GM18502 (cell line): ENCODE data around the gene B4GALT6.

Experiments used
- ATAC-seq: cut with Tn5 transposase; IDR thresholded peaks from one replicate; pipeline ENCODE4 v1.9.1; 2021; ENCODE audit warnings: mild to moderate bottlenecking; ENCODE audit not compliant: unreplicated experiment, poor library complexity

B4GALT6 gene

DNA sequence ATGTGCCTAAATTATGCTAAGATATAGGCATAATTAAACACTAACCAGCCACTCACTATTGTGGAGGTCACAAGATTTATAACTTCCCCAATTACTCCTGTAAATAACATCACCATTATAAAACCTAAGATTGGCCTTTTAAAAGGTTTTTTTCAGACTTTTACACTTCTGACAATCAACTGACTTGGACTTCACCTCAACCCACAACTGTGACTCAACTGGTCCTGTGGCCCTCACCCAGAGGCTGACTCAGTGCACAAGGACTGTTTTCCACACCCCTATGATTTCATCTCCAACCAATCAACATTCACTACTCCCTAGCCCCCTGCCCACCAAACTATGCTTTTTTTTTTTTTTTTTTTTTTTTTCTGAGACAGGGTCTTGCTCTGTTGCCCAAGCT, 81.1 kb downstream of the B4GALT6 start:
- no peak for ATAC-seq

DNA sequence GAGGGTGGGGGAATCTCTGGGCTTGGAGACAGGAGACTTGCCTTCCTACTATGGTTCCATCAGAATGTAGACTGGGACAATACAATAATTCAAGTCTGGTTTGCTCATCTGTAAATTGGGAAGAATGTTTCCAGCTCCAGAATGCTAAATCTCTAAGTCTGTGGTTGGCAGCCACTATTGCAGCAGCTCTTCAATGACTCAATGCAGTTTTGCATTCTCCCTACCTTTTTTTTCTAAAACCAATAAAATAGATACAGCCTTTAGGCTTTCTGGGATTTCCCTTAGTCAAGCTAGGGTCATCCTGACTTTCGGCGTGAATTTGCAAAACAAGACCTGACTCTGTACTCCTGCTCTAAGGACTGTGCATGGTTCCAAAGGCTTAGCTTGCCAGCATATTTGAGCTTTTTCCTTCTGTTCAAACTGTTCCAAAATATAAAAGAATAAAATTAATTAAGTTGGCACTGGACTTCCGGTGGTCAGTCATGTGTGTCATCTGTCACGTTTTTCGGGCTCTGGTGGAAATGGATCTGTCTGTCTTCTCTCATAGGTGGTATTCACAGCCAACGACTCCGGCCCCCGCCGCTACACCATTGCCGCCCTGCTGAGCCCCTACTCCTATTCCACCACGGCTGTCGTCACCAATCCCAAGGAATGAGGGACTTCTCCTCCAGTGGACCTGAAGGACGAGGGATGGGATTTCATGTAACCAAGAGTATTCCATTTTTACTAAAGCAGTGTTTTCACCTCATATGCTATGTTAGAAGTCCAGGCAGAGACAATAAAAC, 86.2 kb downstream of the B4GALT6 start:
- ATAC-seq: no peak

DNA sequence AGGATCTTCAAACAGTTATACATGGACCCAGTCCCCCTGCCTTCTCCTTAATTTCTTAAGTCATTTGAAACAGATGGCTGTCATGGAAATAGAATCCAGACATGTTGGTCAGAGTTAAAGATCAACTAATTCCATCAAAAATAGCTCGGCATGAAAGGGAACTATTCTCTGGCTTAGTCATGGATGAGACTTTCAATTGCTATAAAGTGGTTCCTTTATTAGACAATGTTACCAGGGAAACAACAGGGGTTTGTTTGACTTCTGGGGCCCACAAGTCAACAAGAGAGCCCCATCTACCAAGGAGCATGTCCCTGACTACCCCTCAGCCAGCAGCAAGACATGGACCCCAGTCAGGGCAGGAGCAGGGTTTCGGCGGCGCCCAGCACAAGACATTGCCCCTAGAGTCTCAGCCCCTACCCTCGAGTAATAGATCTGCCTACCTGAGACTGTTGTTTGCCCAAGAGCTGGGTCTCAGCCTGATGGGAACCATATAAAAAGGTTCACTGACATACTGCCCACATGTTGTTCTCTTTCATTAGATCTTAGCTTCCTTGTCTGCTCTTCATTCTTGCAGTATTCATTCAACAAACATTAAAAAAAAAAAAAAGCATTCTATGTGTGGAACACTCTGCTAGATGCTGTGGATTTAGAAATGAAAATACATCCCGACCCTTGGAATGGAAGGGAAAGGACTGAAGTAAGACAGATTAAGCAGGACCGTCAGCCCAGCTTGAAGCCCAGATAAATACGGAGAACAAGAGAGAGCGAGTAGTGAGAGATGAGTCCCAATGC, 88.1 kb downstream of the B4GALT6 start:
- ATAC-seq: no peak

DNA sequence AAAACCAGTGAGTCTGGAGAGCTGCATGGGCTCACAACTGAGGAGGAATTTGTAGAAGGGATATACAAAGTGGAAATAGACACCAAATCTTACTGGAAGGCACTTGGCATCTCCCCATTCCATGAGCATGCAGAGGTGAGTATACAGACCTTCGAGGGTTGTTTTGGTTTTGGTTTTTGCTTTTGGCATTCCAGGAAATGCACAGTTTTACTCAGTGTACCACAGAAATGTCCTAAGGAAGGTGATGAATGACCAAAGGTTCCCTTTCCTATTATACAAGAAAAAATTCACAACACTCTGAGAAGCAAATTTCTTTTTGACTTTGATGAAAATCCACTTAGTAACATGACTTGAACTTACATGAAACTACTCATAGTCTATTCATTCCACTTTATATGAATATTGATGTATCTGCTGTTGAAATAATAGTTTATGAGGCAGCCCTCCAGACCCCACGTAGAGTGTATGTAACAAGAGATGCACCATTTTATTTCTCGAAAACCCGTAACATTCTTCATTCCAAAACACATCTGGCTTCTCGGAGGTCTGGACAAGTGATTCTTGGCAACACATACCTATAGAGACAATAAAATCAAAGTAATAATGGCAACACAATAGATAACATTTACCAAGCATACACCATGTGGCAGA, 89.1 kb downstream of the B4GALT6 start:
- no peak for ATAC-seq

DNA sequence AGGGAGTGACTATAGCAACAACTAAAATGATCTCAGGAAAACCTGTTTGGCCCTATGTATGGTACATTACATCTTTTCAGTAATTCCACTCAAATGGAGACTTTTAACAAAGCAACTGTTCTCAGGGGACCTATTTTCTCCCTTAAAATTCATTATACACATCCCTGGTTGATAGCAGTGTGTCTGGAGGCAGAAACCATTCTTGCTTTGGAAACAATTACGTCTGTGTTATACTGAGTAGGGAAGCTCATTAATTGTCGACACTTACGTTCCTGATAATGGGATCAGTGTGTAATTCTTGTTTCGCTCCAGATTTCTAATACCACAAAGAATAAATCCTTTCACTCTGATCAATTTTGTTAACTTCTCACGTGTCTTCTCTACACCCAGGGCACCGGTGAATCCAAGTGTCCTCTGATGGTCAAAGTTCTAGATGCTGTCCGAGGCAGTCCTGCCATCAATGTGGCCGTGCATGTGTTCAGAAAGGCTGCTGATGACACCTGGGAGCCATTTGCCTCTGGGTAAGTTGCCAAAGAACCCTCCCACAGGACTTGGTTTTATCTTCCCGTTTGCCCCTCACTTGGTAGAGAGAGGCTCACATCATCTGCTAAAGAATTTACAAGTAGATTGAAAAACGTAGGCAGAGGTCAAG, 91.7 kb downstream of the B4GALT6 start:
- ATAC-seq: no peak

DNA sequence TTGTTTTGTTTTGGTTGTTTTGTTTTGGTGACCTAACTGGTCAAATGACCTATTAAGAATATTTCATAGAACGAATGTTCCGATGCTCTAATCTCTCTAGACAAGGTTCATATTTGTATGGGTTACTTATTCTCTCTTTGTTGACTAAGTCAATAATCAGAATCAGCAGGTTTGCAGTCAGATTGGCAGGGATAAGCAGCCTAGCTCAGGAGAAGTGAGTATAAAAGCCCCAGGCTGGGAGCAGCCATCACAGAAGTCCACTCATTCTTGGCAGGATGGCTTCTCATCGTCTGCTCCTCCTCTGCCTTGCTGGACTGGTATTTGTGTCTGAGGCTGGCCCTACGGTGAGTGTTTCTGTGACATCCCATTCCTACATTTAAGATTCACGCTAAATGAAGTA, 92.8 kb downstream of the B4GALT6 start, which contains the start of gene TTR:
Gene TTR, plus strand, starts transcription at position 250 of the 400 bp plus-strand sequence. Its CDS starts 26 bp downstream, at position 276.
- ATAC-seq: no peak

DNA sequence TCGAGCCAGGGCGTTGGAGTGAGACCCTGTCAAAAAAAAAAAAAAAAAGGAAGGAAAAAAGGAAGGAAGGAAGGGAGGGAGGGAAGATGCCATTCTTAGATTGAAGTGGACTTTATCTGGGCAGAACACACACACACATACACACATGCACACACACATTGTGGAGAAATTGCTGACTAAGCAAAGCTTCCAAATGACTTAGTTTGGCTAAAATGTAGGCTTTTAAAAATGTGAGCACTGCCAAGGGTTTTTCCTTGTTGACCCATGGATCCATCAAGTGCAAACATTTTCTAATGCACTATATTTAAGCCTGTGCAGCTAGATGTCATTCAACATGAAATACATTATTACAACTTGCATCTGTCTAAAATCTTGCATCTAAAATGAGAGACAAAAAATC, 93.3 kb downstream of the B4GALT6 start:
- ATAC-seq: no peak

DNA sequence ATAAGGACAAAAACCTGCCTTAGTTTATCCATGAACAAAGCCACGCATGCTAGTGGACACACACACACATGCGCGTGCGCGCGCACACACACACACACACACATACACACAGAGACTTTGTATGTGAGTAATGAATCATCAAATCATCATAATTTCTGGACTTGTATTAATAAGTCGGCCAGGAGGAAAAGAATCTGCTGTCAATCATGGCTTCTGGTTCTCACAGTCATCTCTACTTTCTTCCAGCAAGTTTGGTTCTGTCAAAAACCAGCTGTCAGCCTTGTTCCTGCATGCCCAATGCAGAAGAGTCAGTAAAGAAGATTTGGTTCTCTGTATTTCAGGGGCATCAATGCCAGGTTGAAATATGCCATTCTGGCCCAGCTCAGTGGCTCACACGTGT, 93.8 kb downstream of the B4GALT6 start:
- ATAC-seq: no peak

DNA sequence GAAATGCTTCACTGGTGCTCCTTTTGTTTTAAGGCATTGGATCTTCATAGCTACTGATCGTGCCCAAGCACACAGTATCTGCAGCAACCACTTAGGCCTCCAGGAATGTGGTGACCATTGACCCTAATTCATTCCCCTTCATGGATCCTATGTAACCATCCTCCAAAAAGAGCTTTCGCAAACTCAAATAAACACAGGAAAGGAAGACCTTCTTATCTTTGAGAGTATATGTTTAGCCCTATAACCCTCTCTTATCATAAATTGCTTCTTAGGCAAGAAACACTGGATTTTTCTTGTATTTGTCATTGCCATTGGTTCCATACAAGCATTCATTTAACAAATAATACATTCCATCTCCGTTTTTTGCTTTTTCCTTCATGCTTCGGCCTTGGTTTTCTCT, 96.9 kb downstream of the B4GALT6 start:
- ATAC-seq: no peak

DNA sequence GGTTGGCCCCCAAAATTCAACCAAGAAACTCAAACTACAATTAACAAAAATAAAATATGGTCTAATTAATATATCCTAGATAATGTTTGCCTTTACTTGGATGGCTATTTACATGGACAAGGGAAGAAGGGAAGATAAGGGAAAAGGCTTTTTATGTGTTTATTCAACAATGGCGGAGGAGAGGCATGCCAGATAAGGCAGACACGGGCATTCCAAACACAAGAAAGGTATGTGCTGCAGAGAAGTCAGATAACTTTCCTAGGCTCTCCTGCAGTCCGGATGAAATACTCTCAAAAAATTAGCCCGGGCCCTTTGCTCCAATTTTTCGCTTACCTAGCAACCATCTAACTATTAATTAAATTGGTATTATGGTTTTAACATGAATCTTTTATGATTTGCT, 97.8 kb downstream of the B4GALT6 start:
- no peak for ATAC-seq

DNA sequence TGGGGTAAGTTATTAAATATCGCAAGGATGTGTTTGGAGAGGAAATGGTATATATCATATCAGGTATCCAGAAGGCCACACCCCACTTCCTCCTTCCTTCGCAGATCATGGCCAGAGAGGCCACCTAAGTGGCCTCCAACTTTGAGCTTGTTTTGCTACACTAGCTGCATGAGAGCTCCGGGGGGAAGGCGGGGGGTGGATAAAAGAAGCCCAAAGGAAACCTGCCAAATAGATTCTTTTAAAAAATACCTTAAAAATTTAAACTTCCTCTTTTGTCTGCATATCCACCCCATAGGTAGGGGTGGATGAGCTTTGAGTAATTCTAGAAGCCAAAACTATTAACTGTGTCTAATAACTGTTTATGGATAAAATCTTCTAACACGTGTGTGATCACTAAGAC, 98.4 kb downstream of the B4GALT6 start:
- ATAC-seq: no peak

DNA sequence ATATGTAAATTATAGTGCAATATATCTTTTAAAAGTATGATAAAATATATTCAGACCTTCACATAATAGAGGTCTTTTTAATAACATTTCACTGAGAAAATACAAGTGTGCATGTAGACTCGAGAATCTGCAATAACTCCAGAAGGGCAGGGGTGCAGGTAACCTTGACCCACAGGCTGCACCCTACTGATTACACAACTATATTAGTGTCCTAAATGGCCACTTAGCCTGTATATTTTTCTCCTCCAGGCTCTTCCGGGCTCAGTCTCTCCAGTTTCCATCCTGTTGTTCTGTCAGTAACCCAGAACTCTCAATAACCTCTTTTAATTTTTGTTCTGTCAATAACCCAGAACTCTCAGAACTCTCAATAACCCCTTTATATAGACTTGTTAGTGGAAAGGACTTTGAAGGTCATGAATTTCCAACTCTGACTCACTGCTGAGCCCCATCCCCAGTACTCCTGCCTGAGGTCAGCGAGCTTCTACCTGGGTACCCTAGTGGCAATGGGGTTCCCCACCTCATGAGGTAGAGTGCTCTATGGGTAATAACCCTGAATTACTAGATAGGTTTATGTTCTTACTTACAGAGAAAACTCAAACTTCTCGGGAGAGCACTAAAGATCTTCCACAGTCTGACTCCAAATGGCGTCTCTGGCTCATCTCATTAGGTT, 101.1 kb downstream of the B4GALT6 start:
- no peak for ATAC-seq

DNA sequence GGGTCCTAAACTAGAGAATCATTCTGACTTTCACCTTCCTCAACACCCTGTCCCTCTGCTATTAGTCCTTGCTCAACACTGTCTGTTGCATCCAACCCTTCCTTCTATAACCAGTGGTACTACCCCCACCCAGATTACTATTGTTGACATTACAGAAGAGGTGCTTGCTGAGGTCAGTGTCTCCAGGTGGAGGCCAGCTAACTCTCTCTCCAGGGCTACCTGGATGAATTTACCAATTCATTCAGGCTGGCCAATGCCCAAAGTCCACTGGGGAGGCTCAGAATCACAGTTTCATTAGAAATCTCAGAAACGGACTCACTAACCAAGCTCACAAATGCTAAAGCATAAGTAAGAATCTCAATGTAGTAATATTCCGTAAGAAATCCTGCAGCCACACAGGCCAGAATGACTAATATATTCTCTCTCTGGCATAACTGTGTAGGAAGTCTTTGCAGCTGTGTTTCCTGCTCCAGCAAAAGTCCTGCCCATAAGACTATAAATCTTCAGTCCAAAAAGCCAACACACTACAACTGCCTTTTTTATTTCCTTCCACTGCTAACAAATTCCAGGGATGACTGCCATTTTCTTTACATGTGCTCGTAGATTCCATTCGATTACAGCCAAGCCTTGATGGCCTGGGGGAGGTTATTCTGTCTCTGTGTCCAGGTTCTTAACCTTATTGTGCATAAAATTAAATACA, 102.7 kb downstream of the B4GALT6 start:
- no peak for ATAC-seq

DNA sequence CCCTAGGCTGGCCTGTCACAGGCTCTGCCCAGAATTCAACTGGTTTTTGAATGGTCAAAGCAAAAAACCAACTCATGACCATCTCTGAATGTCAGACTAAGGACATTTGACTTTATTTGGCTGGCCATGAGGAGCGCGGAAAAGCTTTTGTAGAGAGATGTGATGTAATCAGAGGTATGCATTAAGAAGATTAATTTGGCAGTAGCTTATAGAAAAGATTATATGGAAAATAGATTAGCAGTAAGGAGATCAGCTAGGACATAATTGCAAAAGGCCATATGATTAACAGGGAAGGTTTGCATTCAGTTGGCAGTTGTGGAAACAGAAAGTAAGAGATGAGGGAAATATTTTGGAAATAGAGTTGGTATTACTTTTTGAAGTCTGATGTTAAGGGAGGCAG, 105.0 kb downstream of the B4GALT6 start:
- ATAC-seq: no peak

DNA sequence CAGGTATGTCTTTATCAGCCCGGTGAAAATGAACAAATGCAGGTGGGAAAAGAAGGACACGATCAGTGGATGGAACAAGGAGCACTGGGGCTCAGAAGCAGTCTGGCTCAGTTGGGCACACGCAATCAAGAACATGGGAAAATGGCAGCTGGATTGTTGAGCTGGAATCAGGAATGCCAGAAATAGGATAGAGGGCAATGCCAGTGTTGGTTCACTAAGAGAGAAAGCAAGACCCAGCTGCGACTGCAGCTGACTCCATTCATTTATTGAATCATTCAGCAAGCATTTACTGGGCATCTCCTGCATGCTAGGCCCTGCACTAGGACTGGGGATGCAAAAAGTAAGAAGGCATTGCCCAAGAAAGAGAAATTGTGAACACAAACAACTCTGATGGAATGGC, 106.3 kb downstream of the B4GALT6 start:
- no peak for ATAC-seq

DNA sequence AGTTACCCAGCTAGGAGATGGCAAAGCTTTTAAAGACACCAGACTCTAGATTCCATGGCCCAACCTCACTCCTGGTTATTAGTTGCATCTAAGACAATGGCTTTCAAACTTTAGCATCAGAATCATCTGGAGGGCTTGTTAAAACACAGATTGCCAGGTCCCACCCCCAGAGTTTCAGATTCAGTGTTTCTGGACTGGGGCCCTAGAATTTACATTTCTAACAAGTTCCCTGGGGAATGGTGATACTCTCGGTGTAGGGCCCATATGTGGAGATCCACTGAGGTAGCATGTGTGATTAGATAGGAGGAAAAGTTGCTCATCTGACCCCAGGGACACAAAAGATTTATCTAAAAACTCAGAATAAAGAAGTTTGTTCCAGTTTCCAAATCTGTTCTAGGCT, 107.2 kb downstream of the B4GALT6 start:
- ATAC-seq: no peak

DNA sequence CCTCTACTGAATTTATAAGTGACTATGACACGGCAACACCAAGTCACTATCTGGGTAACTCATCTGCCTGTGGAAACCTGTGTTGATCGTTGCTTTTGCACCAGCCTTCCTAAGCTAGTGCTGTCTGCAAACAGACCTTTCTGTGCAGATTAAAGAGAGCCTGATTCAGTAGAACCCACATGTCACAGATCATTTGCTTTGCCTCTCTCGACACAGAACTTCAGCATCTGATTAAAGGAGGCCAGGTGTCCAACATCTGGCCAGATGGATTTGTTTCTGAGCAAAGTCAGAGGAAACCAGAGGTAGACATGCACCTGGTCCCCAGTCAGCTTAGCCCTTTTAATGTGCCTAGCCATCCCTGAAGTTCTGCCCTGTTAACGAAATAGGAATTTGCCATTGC, 107.7 kb downstream of the B4GALT6 start:
- ATAC-seq: no peak

DNA sequence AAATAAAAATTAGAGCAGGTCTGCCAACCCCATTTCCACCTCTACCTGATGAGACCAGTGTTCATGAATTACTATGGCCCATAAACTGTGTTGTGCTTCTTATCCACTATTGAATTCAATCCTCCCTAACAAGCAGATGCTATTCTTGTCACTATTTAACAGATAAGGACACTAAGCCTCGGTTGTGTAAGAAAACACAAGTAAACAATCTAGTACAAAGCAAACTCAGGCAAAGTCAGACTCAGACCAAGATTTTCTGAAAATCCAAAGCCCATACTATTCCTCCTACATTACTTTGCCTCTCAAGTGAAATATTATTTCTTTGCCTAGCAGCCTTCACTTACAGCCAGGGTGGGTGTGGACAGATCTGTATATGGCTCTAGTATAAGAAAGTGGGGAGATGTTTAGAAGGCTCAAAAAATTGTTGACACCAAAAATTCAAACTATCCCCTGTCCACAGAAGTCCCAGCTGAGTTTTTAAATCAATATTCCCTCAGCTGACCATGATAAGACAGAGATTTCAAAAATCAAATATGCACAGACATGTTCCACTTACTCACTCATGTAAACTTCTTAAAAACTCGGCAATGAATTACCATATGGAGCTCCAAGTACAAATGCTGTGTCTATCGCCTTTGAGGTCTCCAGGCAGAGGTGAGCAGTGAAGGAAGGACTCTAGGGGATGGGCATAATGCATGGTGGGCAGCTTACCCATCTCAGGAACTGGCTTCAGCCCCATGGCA, 108.7 kb downstream of the B4GALT6 start:
- no peak for ATAC-seq

DNA sequence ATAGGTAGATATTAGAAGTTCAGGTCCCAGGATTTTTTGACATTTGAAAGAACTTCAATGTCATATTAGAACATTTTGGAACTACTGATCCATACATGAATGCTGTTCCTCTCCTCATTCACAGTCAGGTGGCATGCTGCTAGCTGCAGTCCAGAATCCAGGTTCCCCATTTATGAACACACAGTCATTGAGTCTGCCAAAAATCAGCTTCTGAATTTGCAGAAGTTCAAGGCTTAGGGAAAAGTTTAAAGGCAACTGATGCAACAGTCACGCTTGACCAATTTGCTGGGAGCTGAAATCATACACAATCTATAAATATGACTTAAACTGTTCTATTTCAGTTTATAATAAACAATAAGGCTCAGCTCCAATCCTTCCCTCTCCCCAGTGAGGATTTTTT, 110.0 kb downstream of the B4GALT6 start:
- ATAC-seq: no peak
